NCI-H1048 (cell line): ENCODE results near the gene CLDN15.
"Not testable (repeated sequence)": the region's sequence is repeated elsewhere in the genome, so short reads cannot be mapped to it uniquely, and the experiment has no call there.

Experiments
- DNase-seq: peaks from one replicate; lab custom pipeline; 2025; lab: John Stamatoyannopoulos, UW

The CLDN15 gene

DNA sequence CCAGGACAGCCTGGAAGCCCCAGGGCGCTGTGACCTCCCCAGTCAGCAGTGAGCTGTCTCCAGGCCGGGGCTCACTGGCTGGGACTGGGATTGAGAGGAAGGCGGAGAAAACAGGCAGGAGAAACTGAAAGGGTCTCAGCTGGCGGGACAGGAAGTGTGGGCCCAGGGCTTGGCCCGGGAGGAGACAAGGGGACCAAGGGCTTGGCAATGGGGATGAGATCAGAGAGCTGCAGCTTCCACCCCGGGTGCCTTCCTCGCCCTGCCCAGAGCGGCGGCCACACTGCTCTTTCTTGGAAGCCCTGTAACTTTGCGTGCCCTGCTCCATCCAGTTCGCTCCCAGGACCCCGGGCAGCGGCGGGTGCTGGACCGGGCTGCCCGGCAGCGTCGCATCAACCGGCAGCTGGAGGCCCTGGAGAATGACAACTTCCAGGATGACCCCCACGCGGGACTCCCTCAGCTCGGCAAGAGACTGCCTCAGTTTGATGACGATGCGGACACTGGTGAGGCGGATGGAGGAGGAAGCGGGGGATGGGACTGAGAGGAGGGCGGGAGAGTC lies 15.2 kb downstream of the CLDN15 start:
- DNase-seq: no peak

GRCh38 chr7:101220295-101220694 lies 17.3 kb downstream of the CLDN15 start:
- no peak for DNase-seq

- no peak for DNase-seq
Observed at GRCh38 chr7:101218236-101219125, 19.1 kb downstream of the CLDN15 start.

GRCh38 chr7:101217388-101218235 lies 20.0 kb downstream of the CLDN15 start, which contains the start of the genes PLOD3 and ZNHIT1:
TSS of gene PLOD3 (minus strand) at chr7:101217581. CDS start at chr7:101217274, 307 bp downstream.
TSS of gene ZNHIT1 (plus strand) at chr7:101218165. CDS start at chr7:101218196, 31 bp downstream.
- peak; percentile 91 for DNase-seq

- no peak for DNase-seq
Observed at GRCh38 chr7:101216860-101217387, 20.7 kb downstream of the CLDN15 start.

DNA sequence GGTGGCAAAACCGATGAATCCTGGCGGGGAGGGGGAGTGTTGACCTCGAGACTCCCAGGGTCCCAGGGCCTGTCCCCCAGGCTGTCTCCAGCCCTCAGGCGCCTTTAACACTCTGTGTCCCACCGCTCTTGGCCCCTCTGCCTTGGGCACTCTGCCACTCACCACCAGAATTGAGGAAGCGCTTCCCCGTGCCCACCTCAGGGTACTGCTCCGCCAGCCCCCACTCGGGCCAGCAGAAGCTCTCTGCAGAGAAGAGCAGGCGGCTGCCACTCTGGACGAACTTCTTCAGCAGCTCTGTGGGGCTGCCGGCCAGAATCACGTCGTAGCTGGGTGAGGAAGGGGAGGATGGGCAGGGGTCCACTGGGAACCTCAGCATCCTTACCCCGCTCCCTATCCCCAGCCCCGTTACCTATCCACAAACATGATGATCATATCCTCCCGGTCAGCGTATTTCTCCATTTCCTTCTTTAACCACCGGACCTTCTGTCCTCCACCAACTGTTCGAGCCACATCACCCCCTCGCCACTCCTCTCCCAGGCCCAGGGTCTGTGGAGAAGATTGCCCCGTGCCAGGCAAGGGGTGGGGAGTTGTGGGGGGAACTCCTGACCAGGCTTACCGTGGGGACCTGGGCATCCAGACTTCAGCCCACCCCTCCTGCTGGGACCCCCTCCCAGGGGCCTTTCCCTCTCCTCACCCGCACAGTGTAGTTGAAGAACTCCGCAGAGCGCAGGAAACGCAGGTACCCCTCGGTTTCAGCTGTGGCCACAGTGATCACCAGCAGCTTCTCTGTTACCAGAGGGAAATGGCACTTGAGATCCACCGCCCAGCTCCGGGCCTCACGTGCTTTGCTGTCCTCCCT lies 21.4 kb downstream of the CLDN15 start:
- no peak for DNase-seq

- no peak for DNase-seq
Observed at GRCh38 chr7:101212014-101212413, 25.6 kb downstream of the CLDN15 start.

- no peak for DNase-seq
Observed at GRCh38 chr7:101211501-101211900, 26.1 kb downstream of the CLDN15 start.

DNA sequence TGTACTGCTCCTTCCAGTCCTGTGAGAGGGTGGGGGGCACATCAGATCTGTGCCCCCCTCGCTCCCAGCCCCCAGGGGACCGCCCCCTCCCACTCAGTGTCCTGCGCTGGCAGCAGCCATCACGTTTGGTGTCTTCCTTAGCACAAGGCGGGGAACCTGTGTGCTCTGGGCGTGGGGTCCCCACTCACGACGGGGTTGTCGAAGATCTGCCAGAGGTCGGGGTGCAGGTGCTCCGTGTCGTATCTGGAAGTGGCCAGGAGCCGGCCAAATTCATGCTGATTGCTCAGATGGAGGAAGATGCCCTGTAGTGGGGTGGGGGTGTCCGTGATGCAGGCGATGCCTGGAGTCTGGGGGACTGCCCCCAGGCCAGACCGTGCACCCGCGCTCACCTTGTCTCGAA lies 27.5 kb downstream of the CLDN15 start:
- no peak for DNase-seq

DNA sequence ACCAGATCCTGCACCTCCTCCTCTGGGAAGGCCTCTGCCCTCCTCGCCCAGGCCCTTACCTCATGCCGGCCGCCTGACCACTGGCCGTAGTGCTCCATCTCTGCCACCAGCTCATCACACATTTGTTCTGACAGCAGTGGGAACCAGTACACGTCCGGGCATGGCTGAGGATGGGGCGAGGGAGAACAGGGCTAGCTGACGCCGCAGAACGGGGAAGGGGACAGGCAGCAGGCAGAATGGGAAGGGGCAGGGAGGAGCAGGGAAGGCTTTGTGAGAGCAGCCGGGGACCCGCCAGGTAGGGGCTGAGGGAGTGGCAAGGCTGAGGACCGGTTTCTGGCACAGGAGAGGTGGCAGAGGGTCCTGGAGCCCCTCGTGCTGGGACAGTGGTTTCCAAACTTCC lies 28.8 kb downstream of the CLDN15 start:
- DNase-seq: no peak

DNA sequence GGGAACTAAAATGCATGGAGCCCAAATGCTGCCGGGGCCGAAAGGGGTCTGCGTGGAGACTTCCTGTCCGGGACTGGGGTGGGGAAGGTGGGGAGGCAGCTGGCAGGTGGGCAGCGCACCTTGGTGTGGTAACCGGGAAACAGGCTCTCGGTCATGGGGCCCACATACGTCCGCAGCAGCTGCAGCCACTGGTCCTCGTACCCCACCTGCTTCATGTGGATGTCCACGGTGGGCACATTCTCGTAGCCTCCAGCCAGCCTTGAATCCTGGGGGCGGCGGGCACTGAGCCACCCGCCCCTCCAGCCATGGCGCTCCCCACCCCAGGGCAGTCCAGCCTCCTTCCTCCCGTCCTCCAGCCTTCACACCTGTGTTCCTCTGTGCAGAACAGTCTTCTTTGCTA lies 30.1 kb downstream of the CLDN15 start:
- DNase-seq: no peak

GRCh38 chr7:101206665-101207042 lies 30.9 kb downstream of the CLDN15 start:
- DNase-seq: no peak

- DNase-seq: no peak
Observed at GRCh38 chr7:101205901-101206664, 31.5 kb downstream of the CLDN15 start.

DNA sequence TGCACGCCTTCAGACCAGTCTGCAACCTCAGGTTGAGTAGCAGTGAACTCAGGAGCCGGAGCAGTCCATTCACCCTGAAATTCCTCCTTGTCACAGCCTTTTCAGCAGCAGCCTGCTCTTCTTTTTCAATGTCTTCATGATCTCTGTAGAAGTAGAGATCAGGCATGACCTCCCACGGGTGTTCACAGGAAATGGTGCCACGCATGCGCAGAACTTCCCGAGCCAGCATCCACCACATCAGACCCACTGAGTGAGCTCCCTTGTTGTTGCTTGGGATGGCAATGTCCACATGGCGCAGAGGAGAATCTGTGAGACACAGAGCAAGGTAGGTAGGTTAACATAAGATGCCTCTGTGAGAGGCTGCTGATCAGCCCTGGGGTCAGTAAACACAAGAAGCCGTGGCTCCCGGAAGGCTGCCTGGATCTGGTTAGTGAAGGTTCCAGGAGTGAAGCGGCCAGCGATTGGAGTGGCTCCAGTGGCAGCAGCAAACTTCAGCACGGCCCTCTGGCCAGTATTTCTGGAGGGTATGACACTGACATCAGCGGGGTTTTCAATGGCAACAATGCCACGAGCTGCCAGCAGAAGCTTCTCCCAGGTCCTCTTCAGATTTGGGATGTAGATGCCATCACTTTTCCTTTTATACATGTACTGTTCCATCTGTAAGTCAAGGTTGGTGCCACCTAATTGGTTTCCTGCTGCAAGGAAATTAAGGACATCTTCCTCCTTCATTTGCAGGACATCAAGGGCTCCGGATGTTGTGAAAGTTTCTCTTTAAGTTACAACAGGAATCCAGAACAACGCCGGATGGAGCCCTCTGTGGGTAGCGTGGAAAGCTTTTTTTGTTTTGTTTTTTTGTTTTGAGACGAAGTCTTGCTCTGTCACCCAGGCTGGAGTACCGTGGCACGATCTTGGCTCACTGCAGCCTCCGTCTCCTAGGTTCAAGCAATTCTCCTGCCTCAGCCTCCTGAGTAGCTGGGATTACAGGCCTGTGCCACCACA lies 33.6 kb downstream of the CLDN15 start:
- DNase-seq: not testable (repeated sequence)

DNA sequence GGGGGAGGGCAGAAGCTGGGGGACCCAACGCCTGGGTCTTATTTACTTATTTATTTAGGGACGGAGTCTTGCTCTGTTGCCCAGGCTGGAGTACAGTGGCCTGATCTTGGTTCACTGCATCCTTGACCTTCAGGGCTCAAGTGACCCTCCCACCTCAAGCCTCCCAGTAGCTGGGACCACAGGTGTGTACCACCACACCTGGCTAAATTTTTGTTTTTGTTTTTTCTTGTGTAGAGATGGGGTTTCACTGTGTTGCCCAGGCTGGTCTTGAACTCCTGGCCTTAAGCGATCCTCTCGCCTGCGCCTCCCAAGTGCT lies 35.0 kb downstream of the CLDN15 start:
- DNase-seq: no peak

DNA sequence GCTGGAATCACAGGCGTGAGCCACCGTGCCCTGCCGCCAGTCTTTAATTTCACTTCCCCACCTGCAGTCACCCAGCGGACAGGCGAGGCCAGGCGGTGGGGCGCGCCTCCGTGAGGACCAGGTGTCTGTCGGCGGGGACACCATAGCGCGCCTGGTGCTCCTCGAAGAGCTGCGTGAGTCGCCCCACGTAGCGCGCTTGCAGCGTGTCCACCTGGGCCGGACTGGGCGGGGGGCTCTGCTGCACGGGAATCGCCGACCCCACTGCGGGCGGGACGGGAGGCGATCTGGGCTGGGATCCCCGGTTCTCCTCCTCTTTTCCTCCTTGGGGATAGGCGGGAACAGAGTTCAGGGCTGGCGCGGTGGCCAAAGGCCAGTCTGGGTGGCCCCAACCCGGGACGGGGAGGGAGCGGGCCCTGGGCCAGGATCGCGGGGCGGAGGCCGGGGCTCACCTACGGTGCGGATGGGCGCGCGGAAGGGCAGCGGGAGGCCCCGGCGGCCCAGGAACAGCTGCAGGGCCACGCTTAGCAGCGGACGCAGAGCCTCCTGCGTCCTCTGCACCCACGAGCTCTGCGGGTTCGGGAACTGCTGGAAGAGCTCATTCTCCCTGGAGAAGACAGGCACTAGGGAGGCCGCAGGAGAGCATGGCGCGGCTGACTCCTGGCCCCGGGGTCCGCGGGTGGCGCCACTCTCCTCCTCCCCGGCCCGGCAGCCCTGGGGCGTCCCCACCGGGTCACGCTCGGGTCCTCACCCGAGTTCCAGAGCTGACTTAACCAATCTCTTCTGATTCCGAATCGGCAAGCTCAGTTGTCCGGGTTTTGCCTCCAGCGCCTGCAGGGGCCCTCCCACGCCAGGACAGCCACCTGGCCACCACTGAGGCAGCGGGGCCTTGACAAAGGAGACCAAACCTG lies 35.7 kb downstream of the CLDN15 start:
- no peak for DNase-seq

DNA sequence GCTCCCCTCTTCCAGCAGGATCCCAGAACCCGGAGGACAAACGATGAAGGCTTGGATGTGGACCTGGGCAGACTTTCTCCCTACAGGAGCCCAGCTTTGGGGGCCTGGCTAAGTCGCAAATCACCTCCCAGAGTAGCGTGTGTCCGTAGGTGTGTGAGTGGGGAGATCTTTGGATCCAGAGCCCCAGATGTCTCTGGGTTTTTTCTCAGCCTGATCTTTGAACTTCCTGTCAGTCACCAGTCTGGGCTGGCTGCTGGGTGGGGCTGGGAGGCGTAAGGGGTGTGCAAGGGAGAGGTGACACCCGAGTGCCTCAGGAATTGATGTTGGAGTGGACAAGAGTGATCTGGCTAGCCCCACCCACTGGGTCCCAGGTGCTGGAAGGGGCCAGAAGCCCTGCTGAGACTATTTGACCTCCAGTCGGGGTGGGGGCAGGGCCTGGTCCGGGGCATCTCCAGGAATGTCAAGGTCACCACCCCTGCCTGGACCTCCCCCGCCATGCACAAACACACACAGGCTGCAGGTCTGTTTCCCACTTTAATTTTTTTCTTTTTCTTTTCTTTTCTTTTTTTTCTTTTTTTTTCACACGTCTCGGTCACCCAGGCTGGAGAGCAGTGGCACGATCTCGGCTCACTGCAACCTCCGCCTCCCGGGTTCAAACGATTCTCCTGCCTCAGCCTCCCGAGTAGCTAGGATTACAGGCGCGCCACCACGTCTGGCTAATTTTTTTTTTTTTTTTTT lies 36.6 kb downstream of the CLDN15 start, which contains the start of gene MOGAT3:
Gene MOGAT3, minus strand, starts transcription at position 175 of the 738 bp plus-strand sequence. CDS start 182 bp downstream, outside the sequence.
- no peak for DNase-seq

- no peak for DNase-seq
Observed at GRCh38 chr7:101200504-101200861, 37.1 kb downstream of the CLDN15 start.
